MM.1S (cell line): Measurements from ENCODE around the gene USB1.
A peak's percentile ranks its signal among the peaks of the same experiment; 100 is the strongest.

Experiments
- DNase-seq: peaks from one replicate; pipeline ENCODE4 v3.0.0-alpha.2; 2015
- H2AFZ ChIP-seq: fragments of 300-600 bp; sonication (generic); 2 replicates; pipeline ENCODE4 v1.6.0; 2016; ENCODE audit warnings: antibody characterized with exemption, low read length
- H3F3A ChIP-seq: fragments of 300-600 bp; sonication (generic); 2 replicates; pipeline ENCODE4 v1.6.1; 2016; ENCODE audit warnings: mild to moderate bottlenecking, antibody characterized with exemption, low read length, moderate library complexity, mixed read lengths; ENCODE audit not compliant: insufficient read depth
- H3K27ac ChIP-seq: fragments of 300-600 bp; sonication (generic); 2 replicates; pipeline ENCODE4 v1.5.1; 2016; ENCODE audit warnings: mild to moderate bottlenecking, low read length
- H3K27me3 ChIP-seq: fragments of 300-600 bp; sonication (generic); replicated peaks from 2 replicates; pipeline ENCODE4 v1.6.0; 2016; ENCODE audit warnings: low read length; ENCODE audit not compliant: insufficient read depth
- H3K36me3 ChIP-seq: fragments of 300-600 bp; sonication (generic); replicated peaks from 2 replicates; pipeline ENCODE4 v1.6.1; 2016; ENCODE audit warnings: mild to moderate bottlenecking, low read length, mixed read lengths; ENCODE audit not compliant: insufficient read depth
- H3K4me1 ChIP-seq: fragments of 300-600 bp; sonication (generic); 2 replicates; pipeline ENCODE4 v1.6.1; 2016; ENCODE audit warnings: low read length, mixed read lengths
- H3K4me2 ChIP-seq: fragments of 300-600 bp; sonication (generic); 2 replicates; pipeline ENCODE4 v1.6.0; 2016; ENCODE audit warnings: low read depth, low read length
- H3K4me3 ChIP-seq: fragments of 300-600 bp; sonication (generic); 2 replicates; pipeline ENCODE4 v1.5.1; 2016; ENCODE audit warnings: low read length, mixed read lengths
- H3K79me2 ChIP-seq: fragments of 300-600 bp; sonication (generic); 2 replicates; pipeline ENCODE4 v1.6.1; 2016; ENCODE audit warnings: mixed run types, low read length, mixed read lengths
- H3K9ac ChIP-seq: fragments of 300-600 bp; sonication (generic); 2 replicates; pipeline ENCODE4 v1.6.1; 2016; ENCODE audit warnings: low read length, mixed read lengths
- H3K9me2 ChIP-seq: fragments of 300-600 bp; sonication (generic); replicated peaks from 2 replicates; pipeline ENCODE4 v1.6.1; 2016; ENCODE audit warnings: mild to moderate bottlenecking, low read length, mixed read lengths; ENCODE audit not compliant: insufficient read depth
- H3K9me3 ChIP-seq: fragments of 300-600 bp; sonication (generic); replicated peaks from 2 replicates; pipeline ENCODE4 v1.6.1; 2016; ENCODE audit warnings: mild to moderate bottlenecking, low read length, mixed read lengths; ENCODE audit not compliant: insufficient read depth
- H4K20me1 ChIP-seq: fragments of 300-600 bp; sonication (generic); 2 replicates; pipeline ENCODE4 v1.6.1; 2016; ENCODE audit warnings: mild to moderate bottlenecking, low read length, moderate library complexity, mixed read lengths; ENCODE audit not compliant: insufficient read depth
- CTCF ChIP-seq: fragments of 300-600 bp; sonication (generic); IDR thresholded peaks from 2 replicates; pipeline ENCODE4 v1.5.1; 2016; ENCODE audit warnings: antibody characterized with exemption, low read length, mixed read lengths
- EZH2 ChIP-seq: fragments of 300-600 bp; sonication (generic); optimal IDR thresholded peaks from 2 replicates; pipeline ENCODE3; 2017; ENCODE audit warnings: low read depth, mild to moderate bottlenecking, antibody characterized with exemption, low read length, mixed read lengths
- EZH2phosphoT487 ChIP-seq: fragments of 300-600 bp; sonication (generic); IDR thresholded peaks from 2 replicates; pipeline ENCODE4 v1.6.1; 2018; ENCODE audit warnings: antibody characterized with exemption, low read length

The USB1 gene

GRCh38 chr16:58020628-58021521 lies 19.7 kb downstream of the USB1 start:
- Histone ChIP-seq H3K9me2 (no peaks in the 10 kb centered on the region), H3K4me3 (no peak overlapping the region), H3K9ac (no peak overlapping the region), H3K4me1 (no peaks in the 10 kb centered on the region), H2AFZ (no peak overlapping the region), H3K4me2 (no peak overlapping the region), H3K27ac (no peak overlapping the region), H3K79me2 (no peaks in the 10 kb centered on the region), H4K20me1 (no peaks in the 10 kb centered on the region), H3F3A (no peaks in the 10 kb centered on the region), H3K9me3 (no peaks in the 10 kb centered on the region), H3K27me3 (0 out of 2 replicates have a peak, but pooled peaks cover 5% of the 10 kb centered on the region), H3K36me3 (no peaks in the 10 kb centered on the region)
- TF ChIP-seq EZH2phosphoT487 (no peak), CTCF (peak; percentile 84)
- peak; percentile 48 for DNase-seq

- H4K20me1 ChIP-seq: no peaks in the 10 kb centered on the region
- no peaks in the 10 kb centered on the region for H3K9me2 ChIP-seq
- no peak for DNase-seq
- no peaks in the 10 kb centered on the region for H3K79me2 ChIP-seq
- no peak overlapping the region for H2AFZ ChIP-seq
- TF ChIP-seq EZH2phosphoT487 (no peak), EZH2 (no peak), CTCF (no peak)
- peaks cover 12% of the 10 kb centered on the region for H3K27me3 ChIP-seq
- no peak overlapping the region for H3K4me2 ChIP-seq
- no peak overlapping the region for H3K9ac ChIP-seq
- H3K27ac ChIP-seq: no peak overlapping the region
- no peaks in the 10 kb centered on the region for H3K36me3 ChIP-seq
- H3K4me3 ChIP-seq: no peak overlapping the region
- no peaks in the 10 kb centered on the region for H3K9me3 ChIP-seq
- no peaks in the 10 kb centered on the region; the same call in 1 of the 2 replicates for H3K4me1 ChIP-seq
- no peaks in the 10 kb centered on the region for H3F3A ChIP-seq
These were observed 20.7 kb downstream of the USB1 start for GRCh38 chr16:58021661-58022551.

GRCh38 chr16:58022601-58023371 lies 21.6 kb downstream of the USB1 start:
- Histone ChIP-seq H3K4me2 (no peak overlapping the region), H3K9me3 (no peaks in the 10 kb centered on the region), H2AFZ (no peak overlapping the region), H3K36me3 (no peaks in the 10 kb centered on the region), H3K4me1 (no peaks in the 10 kb centered on the region; the same call in 1 of the 2 replicates), H3F3A (no peaks in the 10 kb centered on the region), H3K27me3 (peaks cover 18% of the 10 kb centered on the region), H3K9me2 (no peaks in the 10 kb centered on the region), H3K4me3 (no peak overlapping the region), H4K20me1 (no peaks in the 10 kb centered on the region), H3K9ac (no peak overlapping the region), H3K79me2 (no peaks in the 10 kb centered on the region), H3K27ac (no peak overlapping the region)
- TF ChIP-seq CTCF (no peak), EZH2 (no peak), EZH2phosphoT487 (no peak)
- DNase-seq: no peak
